EH (cell line): ENCODE measurements around the gene USO1.

Source experiments
- DNase-seq: peaks from one replicate; pipeline ENCODE4 v3.0.0-alpha.2; 2015; ENCODE audit warnings: low read depth

The USO1 gene

GRCh38 chr4:75841641-75842520 is 117.5 kb downstream of the USO1 start:
- DNase-seq, result peak; percentile 31

GRCh38 chr4:75843596-75843995 is 119.2 kb downstream of the USO1 start:
- peak; percentile 37 for DNase-seq

GRCh38 chr4:75844151-75844662 is 119.8 kb downstream of the USO1 start:
- DNase-seq, result peak; percentile 98

GRCh38 chr4:75845992-75846391 is 121.6 kb downstream of the USO1 start:
- DNase-seq, result peak; percentile 19

GRCh38 chr4:75848171-75848760 is 123.9 kb downstream of the USO1 start:
- DNase-seq, result peak; percentile 94

GRCh38 chr4:75848891-75849290 is 124.5 kb downstream of the USO1 start:
- peak; percentile 60 for DNase-seq

GRCh38 chr4:75849461-75849860 is 125.1 kb downstream of the USO1 start:
- DNase-seq, result no peak

GRCh38 chr4:75858721-75859120 is 134.3 kb downstream of the USO1 start:
- no peak for DNase-seq

GRCh38 chr4:75860606-75861005 is 136.2 kb downstream of the USO1 start:
- no peak for DNase-seq
